Smooth muscle cell (in vitro differentiated cells): Measurements from ENCODE around the gene METRNL. TPM values are rescaled to one million over a fixed set of nuclear protein-coding genes. Genes with fewer than 3 reads are reported as not detected.
A peak's percentile ranks its signal among the peaks of the same experiment; 100 is the strongest.

Experiments used
- DNase-seq: peaks from one replicate; lab custom pipeline; 2025; ENCODE audit not compliant: unreplicated experiment; lab: John Stamatoyannopoulos, UW
- H2AFZ ChIP-seq: fragments of 200-600 bp; sonication (generic); 2 replicates; pipeline ENCODE4 v1.6.0; 2016; ENCODE audit warnings: antibody characterized with exemption, low read depth, mild to moderate bottlenecking
- H3F3A ChIP-seq: fragments of 200-600 bp; sonication (generic); 2 replicates; pipeline ENCODE4 v1.6.0; 2017; ENCODE audit warnings: antibody characterized with exemption, low read depth
- H3K27ac ChIP-seq: fragments of 200-600 bp; sonication (generic); 2 replicates; pipeline ENCODE4 v1.5.1; 2016; ENCODE audit warnings: low read depth, mild to moderate bottlenecking
- H3K27me3 ChIP-seq: fragments of 200-600 bp; sonication (generic); 2 replicates; pipeline ENCODE4 v1.6.1; 2016; ENCODE audit warnings: low read depth, mild to moderate bottlenecking
- H3K36me3 ChIP-seq: fragments of 200-600 bp; sonication (generic); 2 replicates; pipeline ENCODE4 v1.5.1; 2016; ENCODE audit warnings: low read depth
- H3K4me1 ChIP-seq: fragments of 200-600 bp; sonication (generic); 2 replicates; pipeline ENCODE4 v1.5.1; 2016; ENCODE audit warnings: low read depth
- H3K4me2 ChIP-seq: fragments of 200-600 bp; sonication (generic); 2 replicates; pipeline ENCODE4 v1.6.0; 2016; ENCODE audit warnings: mild to moderate bottlenecking
- H3K4me3 ChIP-seq: fragments of 200-600 bp; sonication (generic); 2 replicates; pipeline ENCODE4 v1.5.1; 2016; ENCODE audit warnings: mild to moderate bottlenecking
- H3K79me2 ChIP-seq: fragments of 200-600 bp; sonication (generic); 2 replicates; pipeline ENCODE4 v1.6.0; 2016; ENCODE audit warnings: low read depth, mild to moderate bottlenecking
- H3K9ac ChIP-seq: fragments of 200-600 bp; sonication (generic); 2 replicates; pipeline ENCODE4 v1.6.0; 2016; ENCODE audit warnings: low read depth
- H3K9me3 ChIP-seq: fragments of 200-600 bp; sonication (generic); replicated peaks from 2 replicates; pipeline ENCODE4 v1.5.1; 2016; ENCODE audit warnings: low read depth
- H4K20me1 ChIP-seq: fragments of 200-600 bp; sonication (generic); 2 replicates; pipeline ENCODE4 v1.6.0; 2016; ENCODE audit warnings: low read depth
- WGBS: methylation state at CpG from one replicate; pipeline ENCODE4 v1.1.7; 2016; ENCODE audit warnings: low lambda C conversion rate; 5-methylcytosine and 5-hydroxymethylcytosine counted together
- polyA plus RNA-seq: library from polyadenylated mRNA; unstranded; fragments of >200 nt; fragmentation: Nextera tagmentation; extraction: Ambion mirVana; gene quantifications from 2 replicates; pipeline ENCODE4 v1.2.1, GENCODE V29; 2016
- total RNA-seq: library from RNA; depleted of rRNA; stranded (reverse); fragments of >200 nt; gene quantifications from 2 replicates; pipeline ENCODE4 v1.2.3, GENCODE V29; 2014
- TF ChIP-seq, protein P1 (sequence below): fragments of 200-600 bp; sonication (generic); IDR thresholded peaks from 2 replicates; pipeline ENCODE4 v1.5.1; 2017; ENCODE audit warnings: borderline replicate concordance, mild to moderate bottlenecking, antibody characterized with exemption; ENCODE audit not compliant: insufficient read depth, poor library complexity, severe bottlenecking

METRNL gene
- total and polyA plus RNA-seq, 2 experiments from 2014 or later: 55.6 to 98.1 TPM

DNA sequence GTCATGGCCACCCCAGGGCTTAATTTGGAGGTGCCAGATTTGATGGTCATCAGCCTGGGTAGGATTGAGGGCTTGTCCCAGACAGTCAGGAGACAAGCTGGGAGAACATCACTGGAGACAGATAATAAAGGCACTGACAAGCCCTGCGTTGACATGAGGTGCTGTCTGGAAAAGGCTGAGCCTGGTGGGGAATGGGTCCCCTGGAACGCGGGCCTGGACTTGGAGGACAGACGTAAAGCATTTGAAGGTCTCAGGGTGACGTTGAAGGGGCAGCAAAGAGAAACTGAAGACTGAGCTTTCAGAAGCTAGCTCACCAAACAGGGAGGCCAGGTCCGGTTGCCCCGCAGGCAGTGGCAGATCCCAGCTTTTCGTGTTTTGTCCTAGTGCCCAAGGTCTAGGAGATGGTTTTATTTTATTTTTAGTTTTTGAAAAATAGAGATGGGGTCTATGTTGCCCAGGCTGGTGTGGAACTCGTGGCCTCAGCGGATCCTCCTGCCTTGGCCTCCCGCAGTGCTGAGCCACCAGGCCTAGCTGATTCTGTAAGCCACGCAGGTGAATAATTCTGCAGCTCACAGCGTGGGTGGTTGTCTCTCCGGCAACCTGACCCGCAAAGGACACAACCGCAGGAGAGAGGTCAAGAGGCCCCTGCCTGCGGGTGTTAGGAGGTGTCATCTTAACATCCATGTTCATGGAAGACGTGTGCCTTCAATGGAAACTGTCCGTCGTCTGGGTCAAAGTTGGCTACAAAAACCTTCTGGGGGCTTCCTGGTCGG is 37.6 kb downstream of the METRNL start:
- DNase-seq: no peak
- TF ChIP-seq, protein P1, sequence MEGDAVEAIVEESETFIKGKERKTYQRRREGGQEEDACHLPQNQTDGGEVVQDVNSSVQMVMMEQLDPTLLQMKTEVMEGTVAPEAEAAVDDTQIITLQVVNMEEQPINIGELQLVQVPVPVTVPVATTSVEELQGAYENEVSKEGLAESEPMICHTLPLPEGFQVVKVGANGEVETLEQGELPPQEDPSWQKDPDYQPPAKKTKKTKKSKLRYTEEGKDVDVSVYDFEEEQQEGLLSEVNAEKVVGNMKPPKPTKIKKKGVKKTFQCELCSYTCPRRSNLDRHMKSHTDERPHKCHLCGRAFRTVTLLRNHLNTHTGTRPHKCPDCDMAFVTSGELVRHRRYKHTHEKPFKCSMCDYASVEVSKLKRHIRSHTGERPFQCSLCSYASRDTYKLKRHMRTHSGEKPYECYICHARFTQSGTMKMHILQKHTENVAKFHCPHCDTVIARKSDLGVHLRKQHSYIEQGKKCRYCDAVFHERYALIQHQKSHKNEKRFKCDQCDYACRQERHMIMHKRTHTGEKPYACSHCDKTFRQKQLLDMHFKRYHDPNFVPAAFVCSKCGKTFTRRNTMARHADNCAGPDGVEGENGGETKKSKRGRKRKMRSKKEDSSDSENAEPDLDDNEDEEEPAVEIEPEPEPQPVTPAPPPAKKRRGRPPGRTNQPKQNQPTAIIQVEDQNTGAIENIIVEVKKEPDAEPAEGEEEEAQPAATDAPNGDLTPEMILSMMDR: no peak

DNA sequence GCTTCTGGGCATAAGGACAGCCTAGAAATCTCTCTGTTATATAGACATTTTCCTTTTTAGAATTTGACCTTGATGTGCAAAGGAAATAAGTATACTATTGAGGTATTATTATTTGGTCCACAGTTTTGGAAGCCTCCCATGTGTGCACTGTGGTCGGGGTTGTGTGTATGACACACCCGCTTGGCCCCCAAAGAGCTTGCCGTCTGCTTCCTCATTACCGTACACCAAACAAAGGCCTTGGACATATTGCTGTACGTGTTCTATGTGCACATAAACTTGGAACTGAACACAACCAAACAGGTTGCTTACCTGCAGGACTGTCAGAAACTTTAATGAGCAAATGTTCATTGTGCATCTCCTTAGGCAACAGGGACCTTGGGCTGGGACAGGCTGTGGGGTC is 38.2 kb downstream of the METRNL start:
- no peak overlapping the region for H3K4me2 ChIP-seq
- H3K36me3 ChIP-seq: no peaks in the 10 kb centered on the region
- no peaks in the 10 kb centered on the region for H3K79me2 ChIP-seq
- H3K27me3 ChIP-seq: peaks cover 22% of the 10 kb centered on the region
- no peak overlapping the region for H3K27ac ChIP-seq
- no peak overlapping the region for H2AFZ ChIP-seq
- H3F3A ChIP-seq: no peaks in the 10 kb centered on the region
- no peak overlapping the region for H3K4me3 ChIP-seq
- WGBS: 96% methylated on average over 5 of the region's 5 CpGs
- H3K9ac ChIP-seq: no peak overlapping the region
- DNase-seq: no peak
- no peaks in the 10 kb centered on the region for H3K9me3 ChIP-seq
- TF ChIP-seq, protein P1: no peak
- peaks cover 8% of the 10 kb centered on the region for H3K4me1 ChIP-seq
- H4K20me1 ChIP-seq: no peaks in the 10 kb centered on the region

More for the DNA sequence above, 37.6 kb downstream of the METRNL start:
- Histone ChIP-seq H3K4me2 (no peak overlapping the region), H3K9me3 (no peaks in the 10 kb centered on the region), H4K20me1 (no peaks in the 10 kb centered on the region), H3K36me3 (no peaks in the 10 kb centered on the region), H3K9ac (no peak overlapping the region), H3F3A (no peaks in the 10 kb centered on the region), H3K27me3 (peaks cover 18% of the 10 kb centered on the region), H3K27ac (no peak overlapping the region), H3K4me3 (no peak overlapping the region), H3K79me2 (no peaks in the 10 kb centered on the region), H2AFZ (no peak overlapping the region), H3K4me1 (peaks cover 8% of the 10 kb centered on the region)
- WGBS: 93% methylated on average over 21 of the region's 21 CpGs

DNA sequence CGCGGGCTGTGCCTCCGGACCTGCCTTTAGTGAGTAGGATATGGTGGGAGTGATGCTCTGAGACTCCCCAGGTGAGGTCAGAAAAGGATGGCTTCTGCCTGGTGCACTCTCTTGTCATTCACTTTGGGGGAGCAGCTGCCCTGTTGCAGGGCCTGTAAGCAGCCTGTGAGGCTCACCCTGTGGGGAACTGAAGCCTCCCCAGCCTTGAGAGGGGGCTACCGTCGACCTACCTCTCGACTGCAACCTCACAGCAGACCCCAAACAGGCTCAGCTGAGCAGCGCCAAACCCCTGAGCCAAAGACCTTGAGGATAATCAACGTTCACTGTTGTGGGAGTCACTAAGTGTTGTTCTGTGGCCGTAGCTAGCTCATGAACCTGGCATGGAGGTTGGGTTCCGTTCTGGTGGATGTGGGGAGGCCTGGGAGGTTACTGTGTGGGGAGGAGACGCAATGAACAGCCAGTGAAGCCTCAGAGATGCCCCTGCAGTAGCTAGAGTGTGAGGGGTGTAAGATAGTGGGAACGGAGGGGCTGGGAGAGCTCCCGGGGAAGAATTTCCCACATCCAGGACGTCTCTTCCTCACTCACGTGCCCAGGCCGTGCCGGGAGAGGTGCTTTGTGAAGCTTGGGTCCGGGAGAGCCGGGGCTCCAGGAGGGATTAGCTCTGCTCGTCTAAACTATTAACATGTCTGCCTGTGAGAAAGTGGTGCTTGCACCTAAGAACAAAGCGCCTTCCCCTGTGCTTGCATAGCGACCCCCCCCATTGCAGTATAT is 38.8 kb downstream of the METRNL start:
- Histone ChIP-seq H3K27me3 (peaks cover 28% of the 10 kb centered on the region), H3K9ac (no peak overlapping the region), H2AFZ (no peak overlapping the region), H3F3A (no peaks in the 10 kb centered on the region), H3K4me3 (no peak overlapping the region), H3K36me3 (no peaks in the 10 kb centered on the region), H4K20me1 (no peaks in the 10 kb centered on the region), H3K79me2 (no peaks in the 10 kb centered on the region), H3K4me1 (peaks cover 8% of the 10 kb centered on the region), H3K4me2 (peak overlapping the region; percentile 68), H3K27ac (no peak overlapping the region), H3K9me3 (no peaks in the 10 kb centered on the region)
- DNase-seq: no peak
- 76% methylated on average over 22 of the region's 22 CpGs for WGBS
- TF ChIP-seq, protein P1: no peak
